GM12864 (cell line): ENCODE data around the gene NDC80.

ENCODE experiments used
- DNase-seq: peaks from one replicate; pipeline ENCODE4 v3.0.0-alpha.2; 2011; ENCODE audit warnings: low read depth
- H3K4me3 ChIP-seq: 2 replicates; pipeline ENCODE4 v1.5.1; 2011; ENCODE audit warnings: mild to moderate bottlenecking, low read depth, low read length, control low read depth
- TF ChIP-seq, protein P1 (sequence below): IDR thresholded peaks from 2 replicates; pipeline ENCODE4 v1.5.1; 2011; ENCODE audit warnings: low read depth, mild to moderate bottlenecking, moderate library complexity, low read length, control low read depth, inconsistent platforms; ENCODE audit errors: missing control alignments

NDC80 gene

DNA sequence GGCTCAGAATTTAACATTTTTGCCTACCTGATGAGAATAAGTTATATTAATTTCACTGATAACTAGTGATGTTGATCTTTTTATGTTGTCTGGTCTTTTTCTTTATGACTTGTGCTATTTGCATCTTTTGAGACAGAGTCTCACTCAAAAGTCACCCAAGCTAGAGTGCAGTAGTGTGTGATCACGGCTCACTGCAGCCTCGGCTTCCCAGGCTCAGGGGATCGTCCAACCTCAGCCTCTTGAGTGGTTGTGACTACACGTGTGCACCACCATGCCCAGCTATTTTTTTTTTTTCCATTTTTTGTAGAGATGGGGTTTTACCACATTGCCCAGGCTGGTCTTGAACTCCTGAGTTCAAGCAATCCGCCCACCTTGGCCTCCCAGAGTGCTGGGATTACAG lies 91.6 kb downstream of the NDC80 start:
- TF ChIP-seq, protein P1, sequence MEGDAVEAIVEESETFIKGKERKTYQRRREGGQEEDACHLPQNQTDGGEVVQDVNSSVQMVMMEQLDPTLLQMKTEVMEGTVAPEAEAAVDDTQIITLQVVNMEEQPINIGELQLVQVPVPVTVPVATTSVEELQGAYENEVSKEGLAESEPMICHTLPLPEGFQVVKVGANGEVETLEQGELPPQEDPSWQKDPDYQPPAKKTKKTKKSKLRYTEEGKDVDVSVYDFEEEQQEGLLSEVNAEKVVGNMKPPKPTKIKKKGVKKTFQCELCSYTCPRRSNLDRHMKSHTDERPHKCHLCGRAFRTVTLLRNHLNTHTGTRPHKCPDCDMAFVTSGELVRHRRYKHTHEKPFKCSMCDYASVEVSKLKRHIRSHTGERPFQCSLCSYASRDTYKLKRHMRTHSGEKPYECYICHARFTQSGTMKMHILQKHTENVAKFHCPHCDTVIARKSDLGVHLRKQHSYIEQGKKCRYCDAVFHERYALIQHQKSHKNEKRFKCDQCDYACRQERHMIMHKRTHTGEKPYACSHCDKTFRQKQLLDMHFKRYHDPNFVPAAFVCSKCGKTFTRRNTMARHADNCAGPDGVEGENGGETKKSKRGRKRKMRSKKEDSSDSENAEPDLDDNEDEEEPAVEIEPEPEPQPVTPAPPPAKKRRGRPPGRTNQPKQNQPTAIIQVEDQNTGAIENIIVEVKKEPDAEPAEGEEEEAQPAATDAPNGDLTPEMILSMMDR: no peak
- DNase-seq: no peak
- no peak overlapping the region for H3K4me3 ChIP-seq
